ENCODE data around the gene ACBD6. TPM values are rescaled to one million over a fixed set of nuclear protein-coding genes. Genes with fewer than 3 reads are reported as not detected.
A peak's percentile ranks its signal among the peaks of the same experiment; 100 is the strongest.

Gene ACBD6
- total RNA-seq, 1 donor from 2014 or later: 16.2 TPM

GRCh38 chr1:180256341-180257027 lies 245.9 kb downstream of the ACBD6 start:
- DNase-seq (no peak), ATAC-seq (ENCODE audit: poor library complexity) (peak; percentile 49)
- intact Hi-C loops (cut with DNase I): no loop called here

DNA sequence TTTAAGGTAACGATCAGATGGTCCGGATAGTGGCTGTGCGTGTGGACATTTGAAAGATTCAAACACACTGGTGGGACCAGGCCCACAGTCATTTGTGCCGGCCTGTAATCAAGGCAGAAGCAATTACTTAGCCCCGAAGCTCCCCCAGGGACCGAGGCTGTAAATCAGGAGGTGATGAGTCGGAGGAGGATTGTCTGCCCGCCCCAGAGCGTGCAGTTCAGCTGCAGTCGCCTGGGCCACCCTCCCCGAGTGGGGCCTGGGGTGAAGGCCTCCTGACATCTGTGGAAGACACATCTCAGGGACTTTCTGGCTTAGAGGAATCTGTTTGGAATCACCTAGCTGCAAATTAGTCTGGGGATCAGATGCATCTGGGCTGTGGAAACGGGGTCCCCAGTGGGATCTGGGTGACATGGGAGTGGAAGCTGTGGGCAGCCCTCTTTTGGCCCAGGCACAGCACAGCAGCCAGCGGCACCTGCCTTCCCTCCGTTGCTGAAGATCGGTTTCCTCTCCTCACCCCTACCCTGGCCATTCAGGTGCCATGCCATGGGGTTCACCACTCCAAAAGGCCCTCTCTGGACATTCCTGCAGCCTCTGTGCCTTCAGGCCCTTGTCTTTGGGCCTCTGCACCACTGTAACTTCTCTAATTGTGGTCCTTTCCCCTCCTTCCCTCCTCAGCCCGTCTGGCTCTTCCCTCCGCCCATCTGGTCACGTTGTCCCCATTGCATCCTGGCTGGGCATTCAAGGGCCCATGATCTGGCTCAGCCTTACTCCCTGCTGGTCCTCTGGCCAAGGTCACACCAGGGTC lies 246.6 kb downstream of the ACBD6 start:
- intact Hi-C loops (cut with DNase I): no loop called here
- DNase-seq: no peak
- ATAC-seq (ENCODE audit: poor library complexity): no peak

DNA sequence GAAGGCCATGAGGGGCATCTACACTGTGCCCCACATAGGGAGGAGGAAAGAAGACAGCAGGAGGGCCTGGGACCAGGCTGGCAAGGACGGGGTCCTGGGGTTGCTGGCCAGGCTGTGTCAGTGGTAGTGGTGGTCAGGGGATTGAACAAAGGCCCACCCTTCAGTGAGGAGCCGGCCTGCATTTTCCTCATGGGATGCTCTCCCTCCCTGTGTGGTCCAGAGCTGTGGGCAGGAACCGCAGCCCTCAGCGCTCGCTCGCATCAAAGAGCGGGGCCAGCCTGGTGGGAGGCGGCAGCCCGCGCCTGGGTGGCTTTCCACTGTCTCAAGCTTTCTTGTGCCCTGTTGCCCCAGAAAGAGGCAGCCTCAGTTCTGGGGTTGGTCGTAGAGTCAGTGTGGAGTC lies 247.5 kb downstream of the ACBD6 start:
- ATAC-seq (ENCODE audit: poor library complexity) (no peak), DNase-seq (no peak)
- intact Hi-C loops (cut with DNase I): loop anchor here (5.0 kb wide), 1 partner anchor 227 kb away; no protein-coding TSS in a partner anchor

DNA sequence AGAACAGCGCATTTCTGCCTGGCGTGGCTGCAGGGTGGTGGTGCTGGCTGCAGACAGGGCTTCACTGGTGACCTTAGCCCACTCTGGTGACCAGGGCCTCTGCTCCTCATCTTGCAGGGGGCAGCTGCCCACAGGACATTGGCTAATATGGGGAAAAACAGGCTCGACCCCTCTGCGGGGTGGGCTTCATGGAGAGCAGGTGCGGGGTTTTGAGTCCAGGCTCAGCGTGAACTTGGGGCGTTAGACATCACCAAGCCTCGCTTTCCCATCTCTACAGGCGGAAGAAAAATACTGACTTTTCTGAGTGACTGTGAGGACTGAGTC lies 247.9 kb downstream of the ACBD6 start:
- intact Hi-C loops (cut with DNase I): loop anchor here (5.0 kb wide), 1 partner anchor 228 kb away; no protein-coding TSS in a partner anchor
- DNase-seq: no peak
- ATAC-seq (ENCODE audit: poor library complexity): no peak

- intact Hi-C loops (cut with DNase I): loop anchor here (2.0 to 5.0 kb wide), 2 partner anchors 163 to 228 kb away; no protein-coding TSS in a partner anchor
- ATAC-seq (ENCODE audit: poor library complexity): no peak
These were observed 248.5 kb downstream of the ACBD6 start for GRCh38 chr1:180253585-180254495.

GRCh38 chr1:180252638-180253536 lies 249.5 kb downstream of the ACBD6 start:
- intact Hi-C loops (cut with DNase I): loop anchor here (2.0 to 5.0 kb wide), 2 partner anchors 164 to 229 kb away; no protein-coding TSS in a partner anchor
- ATAC-seq (ENCODE audit: poor library complexity) (peak; percentile 67), DNase-seq (peak; percentile 84)

More at GRCh38 chr1:180253585-180254495, 248.5 kb downstream of the ACBD6 start:
- no peak for DNase-seq

GRCh38 chr1:180251526-180252305 lies 250.7 kb downstream of the ACBD6 start:
- ATAC-seq (ENCODE audit: poor library complexity) (no peak), DNase-seq (peak; percentile 17)
- intact Hi-C loops (cut with DNase I): loop anchor here (2.0 to 5.0 kb wide), 2 partner anchors 165 to 231 kb away; no protein-coding TSS in a partner anchor

GRCh38 chr1:180250883-180251509 lies 251.4 kb downstream of the ACBD6 start:
- intact Hi-C loops (cut with DNase I): loop anchor here (5.0 kb wide), 1 partner anchor 231 kb away; no protein-coding TSS in a partner anchor

GRCh38 chr1:180250499-180250770 lies 251.9 kb downstream of the ACBD6 start:
- ATAC-seq (ENCODE audit: poor library complexity) (no peak), DNase-seq (peak; percentile 4)
- intact Hi-C loops (cut with DNase I): loop anchor here (5.0 kb wide), 1 partner anchor 232 kb away; no protein-coding TSS in a partner anchor

More at GRCh38 chr1:180250883-180251509, 251.4 kb downstream of the ACBD6 start:
- DNase-seq (no peak), ATAC-seq (ENCODE audit: poor library complexity) (no peak)

DNA sequence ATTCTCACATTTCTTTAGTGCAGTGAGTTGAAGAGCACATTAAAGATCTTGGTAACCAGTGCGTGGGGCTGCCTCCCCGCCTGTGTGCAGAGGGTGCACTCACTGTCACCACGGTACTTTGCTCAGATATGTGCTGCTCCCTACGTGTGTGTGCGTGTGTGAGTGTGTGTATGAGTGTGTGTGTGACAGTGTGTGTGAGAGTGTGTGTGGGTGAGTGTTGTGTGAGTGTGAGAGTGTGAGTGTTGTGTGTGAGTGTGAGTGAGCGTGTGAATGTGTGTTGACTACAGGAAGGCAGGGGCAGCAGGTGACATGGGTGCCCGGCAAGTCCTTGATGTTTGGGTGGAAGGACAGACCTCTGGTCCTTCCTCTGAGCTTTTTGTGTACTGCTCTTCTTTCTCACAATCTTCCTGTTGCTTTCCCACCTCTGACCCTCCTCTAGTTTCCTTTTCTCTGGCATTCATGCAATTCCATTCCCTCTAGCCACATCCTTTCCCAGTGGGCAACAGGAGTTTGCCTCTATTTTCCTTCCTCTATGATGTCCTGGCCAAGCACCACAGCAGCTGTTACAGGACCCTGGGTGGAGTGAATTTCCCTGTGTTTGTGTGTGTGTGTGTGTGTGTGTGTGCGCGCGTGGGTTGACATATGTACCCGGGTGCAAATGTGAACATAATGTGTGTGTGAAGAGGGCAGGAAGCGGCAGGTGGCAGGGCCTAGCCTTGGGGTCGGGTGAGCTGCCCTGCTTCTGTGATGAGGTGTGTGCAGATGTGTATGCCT lies 252.5 kb downstream of the ACBD6 start:
- intact Hi-C loops (cut with DNase I): loop anchor here (5.0 kb wide), 1 partner anchor 232 kb away; no protein-coding TSS in a partner anchor
- ATAC-seq (ENCODE audit: poor library complexity): no peak
- peak; percentile 33 for DNase-seq

GRCh38 chr1:180248731-180249681 lies 253.4 kb downstream of the ACBD6 start:
- intact Hi-C loops (cut with DNase I): no loop called here

DNA sequence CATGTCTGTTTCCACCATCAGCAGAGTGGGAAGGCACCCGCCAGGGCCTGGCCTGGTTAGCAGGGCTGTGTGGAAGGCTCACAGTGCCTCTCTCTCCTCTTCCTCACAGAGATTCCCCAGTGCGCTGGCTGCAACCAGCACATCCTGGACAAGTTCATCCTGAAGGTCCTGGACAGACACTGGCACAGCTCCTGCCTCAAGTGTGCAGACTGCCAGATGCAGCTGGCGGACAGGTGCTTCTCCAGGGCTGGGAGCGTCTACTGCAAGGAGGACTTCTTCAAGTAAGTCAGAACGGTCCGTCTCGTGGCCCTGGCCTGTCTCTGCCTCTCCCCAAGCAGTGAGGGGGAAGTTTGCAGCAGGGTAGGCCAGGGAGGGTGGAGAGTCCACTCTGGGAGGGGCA lies 254.2 kb downstream of the ACBD6 start:
- DNase-seq: peak; percentile 5
- ATAC-seq (ENCODE audit: poor library complexity): no peak
- intact Hi-C loops (cut with DNase I): no loop called here

More at GRCh38 chr1:180248731-180249681, 253.4 kb downstream of the ACBD6 start:
- DNase-seq (peak; percentile 34), ATAC-seq (ENCODE audit: poor library complexity) (no peak)

DNA sequence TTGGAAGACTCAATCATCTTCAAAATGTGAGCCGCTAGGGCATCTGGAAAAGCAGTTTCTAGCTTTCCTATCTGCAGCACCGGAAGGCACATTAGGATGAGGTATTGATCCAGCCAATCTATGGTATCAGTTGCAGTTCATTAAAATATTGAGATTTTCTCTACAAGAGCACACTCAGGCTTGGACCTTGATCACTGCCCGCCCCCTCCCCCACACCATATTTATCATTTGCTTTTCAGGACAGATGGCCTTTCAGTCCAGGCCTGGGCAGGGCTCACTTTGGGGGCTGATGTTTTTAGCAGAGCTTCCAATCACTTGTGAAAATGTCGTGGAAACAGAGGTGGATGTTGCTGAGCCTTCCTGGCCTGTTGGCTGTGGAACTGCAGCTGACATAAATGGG lies 254.8 kb downstream of the ACBD6 start:
- intact Hi-C loops (cut with DNase I): no loop called here
- ATAC-seq (ENCODE audit: poor library complexity): no peak
- peak; percentile 14 for DNase-seq

GRCh38 chr1:180247061-180247460 lies 255.3 kb downstream of the ACBD6 start:
- intact Hi-C loops (cut with DNase I): no loop called here
- DNase-seq: peak; percentile 8
- no peak for ATAC-seq (ENCODE audit: poor library complexity)

- intact Hi-C loops (cut with DNase I): no loop called here
- ATAC-seq (ENCODE audit: poor library complexity): no peak
- no peak for DNase-seq
These were observed 255.8 kb downstream of the ACBD6 start for GRCh38 chr1:180246579-180246978.
